NCI-H345 treated with DMSO at 0.1 percent for 48 hours (cell line): Measurements from ENCODE around the gene DNAJC13.

Experiments
- DNase-seq: peaks from one replicate; lab custom pipeline; 2025; ENCODE audit not compliant: unreplicated experiment; lab: John Stamatoyannopoulos, UW

The DNAJC13 gene

DNA sequence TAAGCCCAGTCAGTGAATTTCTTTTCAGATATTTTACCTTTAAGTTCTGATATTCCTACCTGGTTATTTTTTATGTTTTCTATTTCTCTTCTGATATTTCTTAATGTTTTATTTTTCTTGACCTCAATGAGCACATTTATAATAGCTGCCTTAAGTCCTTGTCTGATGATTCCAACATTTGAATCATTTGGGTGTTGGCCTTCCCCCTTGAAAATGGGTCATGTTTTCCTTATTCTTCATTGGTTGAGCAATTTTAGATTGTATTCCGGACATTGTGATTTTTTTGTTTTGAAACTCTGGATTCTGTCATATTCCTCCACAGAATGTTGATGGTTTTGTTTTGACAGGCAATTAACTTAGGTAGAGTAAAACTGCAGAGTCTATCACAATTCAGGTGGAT lies 170.1 kb downstream of the DNAJC13 start:
- no peak for DNase-seq
